Endothelial cell (in vitro differentiated cells): ENCODE results near the gene WNK2. TPM values are rescaled to one million over a fixed set of nuclear protein-coding genes. Genes with fewer than 3 reads are reported as not detected.
"Not testable (repeated sequence)": the region's sequence is repeated elsewhere in the genome, so short reads cannot be mapped to it uniquely, and the experiment has no call there.

ENCODE experiments used
- DNase-seq: peaks from one replicate; pipeline ENCODE4 v3.0.0; 2021; ENCODE audit warnings: low spot score
- H3K27ac Mint-ChIP-seq: one replicate; pipeline ENCODE4 v1.8.0; 2021; ENCODE audit warnings: mixed read lengths, inconsistent platforms; ENCODE audit not compliant: unreplicated experiment
- H3K27me3 Mint-ChIP-seq: one replicate; pipeline ENCODE4 v1.8.0; 2021; ENCODE audit warnings: mild to moderate bottlenecking, moderate library complexity, mixed read lengths, inconsistent platforms; ENCODE audit not compliant: unreplicated experiment
- H3K36me3 Mint-ChIP-seq: one replicate; pipeline ENCODE4 v1.8.0; 2021; ENCODE audit warnings: mild to moderate bottlenecking, low read depth, mixed read lengths, inconsistent platforms; ENCODE audit not compliant: unreplicated experiment
- H3K4me1 Mint-ChIP-seq: one replicate; pipeline ENCODE4 v1.8.0; 2021; ENCODE audit warnings: mild to moderate bottlenecking, mixed read lengths, inconsistent platforms; ENCODE audit not compliant: unreplicated experiment
- H3K4me3 Mint-ChIP-seq: one replicate; pipeline ENCODE4 v1.8.0; 2021; ENCODE audit warnings: mild to moderate bottlenecking, mixed read lengths, inconsistent platforms; ENCODE audit not compliant: unreplicated experiment
- H3K9me3 Mint-ChIP-seq: one replicate; pipeline ENCODE4 v1.8.0; 2021; ENCODE audit warnings: mixed read lengths, inconsistent platforms; ENCODE audit not compliant: unreplicated experiment
- CTCF ChIP-seq: fragments of 200-600 bp; sonication (generic); IDR thresholded peaks from one replicate; pipeline ENCODE4 v1.5.0; 2021; ENCODE audit warnings: antibody characterized with exemption; ENCODE audit not compliant: unreplicated experiment
- total RNA-seq: library from RNA; stranded (reverse); fragmentation: NEBNext Ultra II Directional; extraction: Animal tissue kit (Norgen Biotek cat#: 25700); gene quantifications from one replicate; pipeline ENCODE4 v1.2.1, GENCODE V29; 2021; ENCODE audit not compliant: unreplicated experiment

The WNK2 gene
- total RNA-seq, 1 donor from 2014 or later: 0.82 TPM

GRCh38 chr9:93366119-93366447, 182.1 kb downstream of the WNK2 start:
- H3K4me3 Mint-ChIP-seq: no peak overlapping the region

GRCh38 chr9:93366486-93366885, 182.5 kb downstream of the WNK2 start:
- H3K27ac Mint-ChIP-seq, H3K9me3 Mint-ChIP-seq, H3K27me3 Mint-ChIP-seq, H3K4me3 Mint-ChIP-seq, H3K4me1 Mint-ChIP-seq, H3K36me3 Mint-ChIP-seq, DNase-seq: not testable (repeated sequence)

More at GRCh38 chr9:93366119-93366447, 182.1 kb downstream of the WNK2 start:
- Mint-ChIP-seq H3K36me3 (no peaks in the 10 kb centered on the region), H3K9me3 (peaks cover 4% of the 10 kb centered on the region), H3K27ac (no peak overlapping the region), H3K4me1 (peaks cover 2% of the 10 kb centered on the region), H3K27me3 (peaks cover 5% of the 10 kb centered on the region)
- DNase-seq: no peak
- TF ChIP-seq CTCF: no peak

GRCh38 chr9:93368437-93368836, 184.5 kb downstream of the WNK2 start:
- H3K27ac Mint-ChIP-seq: no peak overlapping the region
- no peak overlapping the region for H3K4me3 Mint-ChIP-seq
- DNase-seq: no peak
- peaks cover 2% of the 10 kb centered on the region for H3K4me1 Mint-ChIP-seq
- TF ChIP-seq CTCF: no peak
- no peaks in the 10 kb centered on the region for H3K9me3 Mint-ChIP-seq
- H3K36me3 Mint-ChIP-seq: no peaks in the 10 kb centered on the region
- peaks cover 5% of the 10 kb centered on the region for H3K27me3 Mint-ChIP-seq

GRCh38 chr9:93369686-93370085, 185.7 kb downstream of the WNK2 start:
- Mint-ChIP-seq H3K27ac (no peak overlapping the region), H3K9me3 (no peaks in the 10 kb centered on the region), H3K4me1 (peaks cover 2% of the 10 kb centered on the region), H3K27me3 (peaks cover 5% of the 10 kb centered on the region), H3K4me3 (no peak overlapping the region), H3K36me3 (no peaks in the 10 kb centered on the region)
- no peak for DNase-seq
- no peak for TF ChIP-seq CTCF

Other genes with a start within 250 kb of the WNK2 start
- 1.1 TPM for gene FGD3, start 236.6 kb upstream of the WNK2 start, total RNA-seq
- gene SUSD3, start 125.4 kb upstream of the WNK2 start, total RNA-seq: 1.2 TPM
- gene CARD19, start 87.9 kb upstream of the WNK2 start, total RNA-seq: 13.2 TPM
- gene NINJ1, start 49.9 kb upstream of the WNK2 start, total RNA-seq: 34.2 TPM